OCI-LY1 (cell line): Measurements from ENCODE around the gene COA8.

Experiments
- EZH2 ChIP-seq: fragments of 200-600 bp; sonication (generic), shearing (Covaris generic); IDR thresholded peaks from 2 replicates; pipeline ENCODE4 v1.8.0; 2017; ENCODE audit warnings: borderline replicate concordance, mixed run types, mild to moderate bottlenecking, antibody characterized with exemption, low read length, moderate library complexity, mixed read lengths
- TF ChIP-seq, protein P1 (sequence below): fragments of 200-600 bp; sonication (generic), shearing (Covaris generic); IDR thresholded peaks from 2 replicates; pipeline ENCODE4 v1.5.1; 2017; ENCODE audit warnings: mild to moderate bottlenecking, antibody characterized with exemption, low read length, moderate library complexity, mixed read lengths

- TF ChIP-seq, protein P1, sequence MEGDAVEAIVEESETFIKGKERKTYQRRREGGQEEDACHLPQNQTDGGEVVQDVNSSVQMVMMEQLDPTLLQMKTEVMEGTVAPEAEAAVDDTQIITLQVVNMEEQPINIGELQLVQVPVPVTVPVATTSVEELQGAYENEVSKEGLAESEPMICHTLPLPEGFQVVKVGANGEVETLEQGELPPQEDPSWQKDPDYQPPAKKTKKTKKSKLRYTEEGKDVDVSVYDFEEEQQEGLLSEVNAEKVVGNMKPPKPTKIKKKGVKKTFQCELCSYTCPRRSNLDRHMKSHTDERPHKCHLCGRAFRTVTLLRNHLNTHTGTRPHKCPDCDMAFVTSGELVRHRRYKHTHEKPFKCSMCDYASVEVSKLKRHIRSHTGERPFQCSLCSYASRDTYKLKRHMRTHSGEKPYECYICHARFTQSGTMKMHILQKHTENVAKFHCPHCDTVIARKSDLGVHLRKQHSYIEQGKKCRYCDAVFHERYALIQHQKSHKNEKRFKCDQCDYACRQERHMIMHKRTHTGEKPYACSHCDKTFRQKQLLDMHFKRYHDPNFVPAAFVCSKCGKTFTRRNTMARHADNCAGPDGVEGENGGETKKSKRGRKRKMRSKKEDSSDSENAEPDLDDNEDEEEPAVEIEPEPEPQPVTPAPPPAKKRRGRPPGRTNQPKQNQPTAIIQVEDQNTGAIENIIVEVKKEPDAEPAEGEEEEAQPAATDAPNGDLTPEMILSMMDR: no peak
- no peak for TF ChIP-seq EZH2
These were observed 37.7 kb downstream of the COA8 start for GRCh38 chr14:103600503-103600902.
